Neural progenitor cell (in vitro differentiated cells): ENCODE data around the gene RTP3.

ENCODE experiments used
- EZH2 ChIP-seq: fragments of 200-600 bp; sonication (generic); IDR thresholded peaks from 2 replicates; pipeline ENCODE4 v1.6.1; 2017; ENCODE audit warnings: antibody characterized with exemption, mild to moderate bottlenecking, moderate library complexity
- EZH2phosphoT487 ChIP-seq: fragments of 200-600 bp; sonication (generic); IDR thresholded peaks from 2 replicates; pipeline ENCODE4 v1.6.1; 2017; ENCODE audit warnings: antibody characterized with exemption
- TF ChIP-seq, protein P1 (sequence below): fragments of 200-600 bp; sonication (generic); IDR thresholded peaks from 2 replicates; pipeline ENCODE4 v1.5.1; 2017; ENCODE audit warnings: antibody characterized with exemption, mild to moderate bottlenecking

- TF ChIP-seq EZH2 (no peak), EZH2phosphoT487 (no peak)
- TF ChIP-seq, protein P1, sequence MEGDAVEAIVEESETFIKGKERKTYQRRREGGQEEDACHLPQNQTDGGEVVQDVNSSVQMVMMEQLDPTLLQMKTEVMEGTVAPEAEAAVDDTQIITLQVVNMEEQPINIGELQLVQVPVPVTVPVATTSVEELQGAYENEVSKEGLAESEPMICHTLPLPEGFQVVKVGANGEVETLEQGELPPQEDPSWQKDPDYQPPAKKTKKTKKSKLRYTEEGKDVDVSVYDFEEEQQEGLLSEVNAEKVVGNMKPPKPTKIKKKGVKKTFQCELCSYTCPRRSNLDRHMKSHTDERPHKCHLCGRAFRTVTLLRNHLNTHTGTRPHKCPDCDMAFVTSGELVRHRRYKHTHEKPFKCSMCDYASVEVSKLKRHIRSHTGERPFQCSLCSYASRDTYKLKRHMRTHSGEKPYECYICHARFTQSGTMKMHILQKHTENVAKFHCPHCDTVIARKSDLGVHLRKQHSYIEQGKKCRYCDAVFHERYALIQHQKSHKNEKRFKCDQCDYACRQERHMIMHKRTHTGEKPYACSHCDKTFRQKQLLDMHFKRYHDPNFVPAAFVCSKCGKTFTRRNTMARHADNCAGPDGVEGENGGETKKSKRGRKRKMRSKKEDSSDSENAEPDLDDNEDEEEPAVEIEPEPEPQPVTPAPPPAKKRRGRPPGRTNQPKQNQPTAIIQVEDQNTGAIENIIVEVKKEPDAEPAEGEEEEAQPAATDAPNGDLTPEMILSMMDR: no peak
Measured at GRCh38 chr3:46479696-46480095, 18.1 kb upstream of the RTP3 start.
